OCI-LY3 (cell line): Measurements from ENCODE around the gene SIRT4.

ENCODE experiments used
- EZH2phosphoT487 ChIP-seq: fragments of 200-600 bp; shearing (Covaris generic); IDR thresholded peaks from 2 replicates; pipeline ENCODE4 v1.6.1; 2018; ENCODE audit warnings: antibody characterized with exemption, mixed run types, low read depth
- TF ChIP-seq, protein P1 (sequence below): fragments of 200-600, 300-600 bp; sonication (generic); IDR thresholded peaks from 2 replicates; pipeline ENCODE4 v1.5.1; 2014; ENCODE audit warnings: antibody characterized with exemption, low read length, low read depth

GRCh38 chr12:120353556-120354317, 51.6 kb downstream of the SIRT4 start:
- no peak for TF ChIP-seq EZH2phosphoT487
- TF ChIP-seq, protein P1, sequence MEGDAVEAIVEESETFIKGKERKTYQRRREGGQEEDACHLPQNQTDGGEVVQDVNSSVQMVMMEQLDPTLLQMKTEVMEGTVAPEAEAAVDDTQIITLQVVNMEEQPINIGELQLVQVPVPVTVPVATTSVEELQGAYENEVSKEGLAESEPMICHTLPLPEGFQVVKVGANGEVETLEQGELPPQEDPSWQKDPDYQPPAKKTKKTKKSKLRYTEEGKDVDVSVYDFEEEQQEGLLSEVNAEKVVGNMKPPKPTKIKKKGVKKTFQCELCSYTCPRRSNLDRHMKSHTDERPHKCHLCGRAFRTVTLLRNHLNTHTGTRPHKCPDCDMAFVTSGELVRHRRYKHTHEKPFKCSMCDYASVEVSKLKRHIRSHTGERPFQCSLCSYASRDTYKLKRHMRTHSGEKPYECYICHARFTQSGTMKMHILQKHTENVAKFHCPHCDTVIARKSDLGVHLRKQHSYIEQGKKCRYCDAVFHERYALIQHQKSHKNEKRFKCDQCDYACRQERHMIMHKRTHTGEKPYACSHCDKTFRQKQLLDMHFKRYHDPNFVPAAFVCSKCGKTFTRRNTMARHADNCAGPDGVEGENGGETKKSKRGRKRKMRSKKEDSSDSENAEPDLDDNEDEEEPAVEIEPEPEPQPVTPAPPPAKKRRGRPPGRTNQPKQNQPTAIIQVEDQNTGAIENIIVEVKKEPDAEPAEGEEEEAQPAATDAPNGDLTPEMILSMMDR = no peak
